BJ (cell line): ENCODE data around the gene FOXP1. TPM values are rescaled to one million over a fixed set of nuclear protein-coding genes. Genes with fewer than 3 reads are reported as not detected.

Source experiments
- CTCF ChIA-PET: fragments of 350-600 bp; formaldehyde crosslinking; extraction: SDS; loops from one replicate; lab custom pipeline; 2021; ENCODE audit warnings: antibody characterized with exemption, inconsistent platforms; lab: Yijun Ruan, JAX
- POLR2A ChIA-PET: fragments of 300-600 bp; sonication (Branson Sonifier 250); formaldehyde crosslinking; extraction: SDS; loops from one replicate; lab custom pipeline; 2021; ENCODE audit warnings: antibody characterized with exemption; lab: Charles Lee
- DNase-seq: peaks from one replicate; pipeline ENCODE4 v3.0.0-alpha.2; 2011; ENCODE audit warnings: low read depth
- H3K27me3 ChIP-seq: 2 replicates; pipeline ENCODE4 v1.6.0; 2011; ENCODE audit warnings: low read length; ENCODE audit not compliant: control insufficient read depth, insufficient read depth
- H3K36me3 ChIP-seq: 2 replicates; pipeline ENCODE4 v1.5.1; 2011; ENCODE audit warnings: low read length; ENCODE audit not compliant: control insufficient read depth, insufficient read depth
- H3K4me3 ChIP-seq: 2 replicates; pipeline ENCODE4 v1.5.1; 2011; ENCODE audit warnings: low read depth, mild to moderate bottlenecking, control low read depth, low read length
- CTCF ChIP-seq: IDR thresholded peaks from 2 replicates; pipeline ENCODE4 v1.5.1; 2011; ENCODE audit warnings: low read depth, mild to moderate bottlenecking, control low read depth, inconsistent platforms, low read length, moderate library complexity; ENCODE audit not compliant: insufficient read depth
- polyA plus RNA-seq: library from polyadenylated mRNA; depleted of rRNA; stranded (reverse); fragments of >200 nt; gene quantifications from 2 replicates; pipeline ENCODE4 v1.2.3, GENCODE V29; 2011

FOXP1 gene
- polyA plus RNA-seq, 1 experiment: 37.0 TPM

GRCh38 chr3:71211083-71211482, 372.4 kb downstream of the FOXP1 start:
- DNase-seq: no peak
- no peak for TF ChIP-seq CTCF
- no peaks in the 10 kb centered on the region for H3K36me3 ChIP-seq
- ChIA-PET POLR2A (no interaction called here), CTCF (interaction anchor here (1.0 to 1.5 kb wide), 3 partner anchors 18 to 661 kb away, joined by 3 read pairs; no protein-coding TSS in a partner anchor)
- H3K27me3 ChIP-seq: no peaks in the 10 kb centered on the region
- H3K4me3 ChIP-seq: no peak overlapping the region

- no peak overlapping the region for H3K4me3 ChIP-seq
- ChIA-PET CTCF (interaction anchor here (1.0 to 1.1 kb wide), 2 partner anchors 131 to 660 kb away, joined by 3 read pairs; no protein-coding TSS in a partner anchor), POLR2A (no interaction called here)
- H3K36me3 ChIP-seq: no peaks in the 10 kb centered on the region
- H3K27me3 ChIP-seq: no peaks in the 10 kb centered on the region
- no peak for DNase-seq
- peak; percentile 38; the same call in 1 of the 2 replicates for TF ChIP-seq CTCF
Observed at GRCh38 chr3:71210257-71211007, 373.1 kb downstream of the FOXP1 start.

DNA sequence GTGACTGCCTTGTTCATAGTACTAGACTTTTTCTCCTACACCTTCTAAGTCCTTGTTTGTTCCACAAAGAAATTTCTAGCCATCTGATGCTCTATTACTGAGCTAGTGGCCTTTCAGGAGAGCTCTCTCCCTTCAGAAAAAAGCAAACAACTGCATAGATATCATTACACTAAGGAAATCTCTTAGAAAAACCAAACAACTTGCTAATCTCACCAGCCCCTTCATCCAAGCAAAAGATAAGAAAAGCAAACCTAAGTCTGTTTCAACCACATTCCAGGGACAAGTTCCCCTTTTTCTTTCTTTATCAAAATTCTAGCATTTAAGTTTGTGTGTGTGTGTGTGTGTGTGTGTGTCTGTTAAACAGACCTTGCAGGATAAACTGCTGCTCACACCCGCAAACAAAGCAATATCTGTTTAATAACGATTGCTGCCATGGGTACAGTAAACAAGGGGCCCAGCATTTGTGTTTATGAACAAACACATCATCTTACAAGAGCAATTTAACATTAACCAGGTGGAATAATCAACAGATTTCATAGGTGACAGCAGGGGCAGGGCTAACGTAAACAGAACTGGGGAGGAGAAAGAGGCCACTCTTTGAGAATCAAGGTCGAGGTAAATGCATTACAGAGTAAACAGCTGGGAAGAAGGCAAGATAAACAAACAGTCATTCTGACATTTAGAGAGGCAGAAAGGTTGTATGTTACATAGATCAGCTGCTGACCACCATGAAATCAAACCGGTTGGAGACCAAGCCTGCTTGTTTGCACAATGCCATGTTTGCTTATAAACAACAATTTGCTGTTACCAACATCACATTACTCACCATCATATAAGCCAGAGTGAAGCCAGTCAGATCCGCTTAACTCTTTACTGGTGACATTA, 375.1 kb downstream of the FOXP1 start:
- DNase-seq: no peak
- ChIA-PET POLR2A (no interaction called here), CTCF (interaction anchor here (0.6 to 1.0 kb wide), 2 partner anchors 17 to 56 kb away, joined by 3 read pairs; no protein-coding TSS in a partner anchor)
- no peaks in the 10 kb centered on the region for H3K27me3 ChIP-seq
- no peak overlapping the region for H3K4me3 ChIP-seq
- TF ChIP-seq CTCF: no peak
- no peaks in the 10 kb centered on the region for H3K36me3 ChIP-seq

DNA sequence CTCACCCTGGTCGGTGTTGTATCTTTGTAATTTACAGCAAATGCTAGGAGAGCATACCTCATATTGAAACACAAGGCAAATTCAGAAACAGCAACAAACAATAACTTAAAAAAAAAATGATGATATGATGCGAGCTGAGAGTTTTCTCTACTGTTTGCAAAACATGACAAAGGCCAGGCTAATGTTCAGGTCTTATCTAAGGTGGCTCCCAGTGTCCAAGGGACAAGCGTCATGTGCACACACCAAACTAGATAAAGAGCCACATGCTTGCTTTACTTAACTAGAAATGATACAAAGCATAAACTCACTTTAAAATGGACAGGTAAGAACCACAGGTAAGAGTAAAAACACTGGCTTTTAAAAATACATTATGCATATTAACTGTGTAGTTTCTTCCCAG, 375.9 kb downstream of the FOXP1 start:
- Histone ChIP-seq H3K4me3 (no peak overlapping the region), H3K27me3 (no peaks in the 10 kb centered on the region), H3K36me3 (no peaks in the 10 kb centered on the region)
- TF ChIP-seq CTCF: no peak
- CTCF ChIA-PET: interaction anchor here (0.6 kb wide), 1 partner anchor 57 kb away, joined by 3 read pairs; no protein-coding TSS in a partner anchor
- POLR2A ChIA-PET: no interaction called here
- DNase-seq: no peak
